TTC549 (cell line): Measurements from ENCODE around the gene NME9.

ENCODE experiments used
- FAIRE-seq: peaks from 2 replicates; lab custom pipeline; 2012; peaks lifted over from hg19 to GRCh38; lab: Jason Lieb, UNC

The NME9 gene

GRCh38 chr3:138332472-138333073 is 2.9 kb upstream of the NME9 start:
- FAIRE-seq = peak; percentile 58

GRCh38 chr3:138331143-138331894 is 1.7 kb upstream of the NME9 start:
- no peak for FAIRE-seq

GRCh38 chr3:138329984-138330293 is 288 bp upstream of the NME9 start:
- no peak for FAIRE-seq

- no peak for FAIRE-seq
Measured at GRCh38 chr3:138328341-138328740, 1.3 kb downstream of the NME9 start.

GRCh38 chr3:138327831-138328230 is 1.8 kb downstream of the NME9 start:
- FAIRE-seq = no peak

- no peak for FAIRE-seq
Measured at GRCh38 chr3:138326866-138327595, 2.6 kb downstream of the NME9 start.

GRCh38 chr3:138325990-138326389 is 3.7 kb downstream of the NME9 start:
- FAIRE-seq = no peak

- FAIRE-seq = no peak
Measured at GRCh38 chr3:138323971-138324370, 5.7 kb downstream of the NME9 start.

- no peak for FAIRE-seq
Measured at GRCh38 chr3:138317687-138318086, 12.0 kb downstream of the NME9 start.

GRCh38 chr3:138314751-138315150 is 14.9 kb downstream of the NME9 start:
- FAIRE-seq = no peak

- no peak for FAIRE-seq
Measured at GRCh38 chr3:138310494-138310893, 19.2 kb downstream of the NME9 start.

GRCh38 chr3:138308783-138309182 is 20.9 kb downstream of the NME9 start:
- no peak for FAIRE-seq

- no peak for FAIRE-seq
Measured at GRCh38 chr3:138307899-138308298, 21.8 kb downstream of the NME9 start.

- no peak for FAIRE-seq
Measured at GRCh38 chr3:138303474-138303873, 26.2 kb downstream of the NME9 start.

GRCh38 chr3:138300647-138301046 is 29.0 kb downstream of the NME9 start:
- FAIRE-seq = no peak

- no peak for FAIRE-seq
Measured at GRCh38 chr3:138297876-138298275, 31.8 kb downstream of the NME9 start.

GRCh38 chr3:138297059-138297607 is 32.5 kb downstream of the NME9 start:
- FAIRE-seq = no peak

GRCh38 chr3:138296639-138297038 is 33.0 kb downstream of the NME9 start:
- no peak for FAIRE-seq

- FAIRE-seq = no peak
Measured at GRCh38 chr3:138289701-138290100, 40.0 kb downstream of the NME9 start.

- FAIRE-seq = no peak
Measured at GRCh38 chr3:138289260-138289659, 40.4 kb downstream of the NME9 start.

- no peak for FAIRE-seq
Measured at GRCh38 chr3:138284957-138285477, 44.6 kb downstream of the NME9 start.

- no peak for FAIRE-seq
Measured at GRCh38 chr3:138284079-138284478, 45.6 kb downstream of the NME9 start.

- FAIRE-seq = no peak
Measured at GRCh38 chr3:138282836-138283235, 46.8 kb downstream of the NME9 start.
